Natural killer cell (primary cell): ENCODE results near the gene IL17B. TPM values are rescaled to one million over a fixed set of nuclear protein-coding genes. Genes with fewer than 3 reads are reported as not detected.

Source experiments
- ATAC-seq, 3 donors: fragments of 150-1000 bp in 2 of 3; fragments of 200-7000 bp in 1 of 3; cut with Tn5 transposase; 1 replicate in 1 of 3; 2 replicates in 2 of 3; pipeline ENCODE4 v1.10.0; 2021; ENCODE audit warnings: mild to moderate bottlenecking in 2 of 3, moderate library complexity in 2 of 3
- DNase-seq, 2 donors: peaks; one replicate each; pipeline versions ENCODE4 v3.0.0 to v3.0.0-alpha.2; 2013 to 2021; ENCODE audit warnings: mixed read lengths in 1 of 2
- H3K27ac ChIP-seq: one replicate; pipeline ENCODE4 v1.5.1; 2013; ENCODE audit warnings: mild to moderate bottlenecking, low read length
- H3K27me3 ChIP-seq: one replicate; pipeline ENCODE4 v1.6.1; 2013; ENCODE audit warnings: low read length; ENCODE audit not compliant: control insufficient read depth, insufficient read depth
- H3K36me3 ChIP-seq: one replicate; pipeline ENCODE4 v1.6.1; 2013; ENCODE audit warnings: low read length; ENCODE audit not compliant: control insufficient read depth, insufficient read depth
- H3K4me1 ChIP-seq: one replicate; pipeline ENCODE4 v1.6.1; 2013; ENCODE audit warnings: low read length; ENCODE audit not compliant: control insufficient read depth, insufficient read depth
- H3K4me3 ChIP-seq: one replicate; pipeline ENCODE4 v1.5.1; 2013; ENCODE audit warnings: low read length
- H3K9me3 ChIP-seq: one replicate; pipeline ENCODE4 v1.6.1; 2013; ENCODE audit warnings: low read length; ENCODE audit not compliant: control insufficient read depth, insufficient read depth
- H3K27ac Mint-ChIP-seq, 2 donors: one replicate each; pipeline ENCODE4 v1.8.0; 2022; ENCODE audit warnings: mild to moderate bottlenecking in 2 of 2, mixed read lengths in 2 of 2, moderate library complexity in 1 of 2
- H3K27me3 Mint-ChIP-seq, 2 donors: one replicate each; pipeline ENCODE4 v1.8.0; 2022; ENCODE audit warnings: low read depth in 2 of 2, mixed read lengths in 2 of 2
- H3K36me3 Mint-ChIP-seq: one replicate; pipeline ENCODE4 v1.8.0; 2022; ENCODE audit warnings: mixed read lengths
- H3K4me1 Mint-ChIP-seq, 2 donors: one replicate each; pipeline ENCODE4 v1.8.0; 2022; ENCODE audit warnings: mixed read lengths in 2 of 2
- H3K4me3 Mint-ChIP-seq: one replicate; pipeline ENCODE4 v1.8.0; 2022; ENCODE audit warnings: mild to moderate bottlenecking, moderate library complexity, mixed read lengths
- H3K9me3 Mint-ChIP-seq, 2 donors: one replicate each; pipeline ENCODE4 v1.8.0; 2022; ENCODE audit warnings: mixed read lengths in 2 of 2
- CTCF ChIP-seq: fragments of 200-600 bp; IDR thresholded peaks from one replicate; pipeline ENCODE4 v1.8.0; 2022; ENCODE audit warnings: antibody characterized with exemption
- WGBS: methylation state at CpG from one replicate; pipeline ENCODE4 v1.1.7; 2013; ENCODE audit warnings: missing lambda C conversion rate; ENCODE audit not compliant: insufficient coverage; 5-methylcytosine and 5-hydroxymethylcytosine counted together
- intact Hi-C: fragments of 100-400 bp; cut with micrococcal nuclease; formaldehyde crosslinking; loops from one replicate; pipeline ENCODE4 v1.14.2; 2022
- total RNA-seq, 4 donors: library from RNA; stranded (reverse); fragments of 120-200 nt in 1 of 4; gene quantifications; one replicate each; pipeline versions ENCODE4 v1.2.3 to v1.2.4, GENCODE V29; 2013 to 2022

The IL17B gene
- total RNA-seq, 3 donors from 2014 or later (not counting 1 experiment from before 2014, with no cell fraction given), result not detected

- intact Hi-C loops, result no loop called here
- Mint-ChIP-seq H3K36me3 (no peaks in the 10 kb centered on the region), H3K4me3 (no peak overlapping the region), H3K27ac (no peak overlapping the region), H3K9me3 (no peaks in the 10 kb centered on the region), H3K4me1 (no peaks in the 10 kb centered on the region), H3K27me3 (no peaks in the 10 kb centered on the region)
- WGBS, result 87% methylated on average over 9 of the region's 9 CpGs
- Histone ChIP-seq H3K9me3 (no peaks in the 10 kb centered on the region), H3K36me3 (no peaks in the 10 kb centered on the region), H3K27ac (no peak overlapping the region), H3K27me3 (no peaks in the 10 kb centered on the region), H3K4me3 (no peak overlapping the region), H3K4me1 (peaks cover 3% of the 10 kb centered on the region)
- DNase-seq (no peak), ATAC-seq (no peak)
- no peak for TF ChIP-seq CTCF
These were observed 38.7 kb upstream of the IL17B start for GRCh38 chr5:149417711-149418368.

DNA sequence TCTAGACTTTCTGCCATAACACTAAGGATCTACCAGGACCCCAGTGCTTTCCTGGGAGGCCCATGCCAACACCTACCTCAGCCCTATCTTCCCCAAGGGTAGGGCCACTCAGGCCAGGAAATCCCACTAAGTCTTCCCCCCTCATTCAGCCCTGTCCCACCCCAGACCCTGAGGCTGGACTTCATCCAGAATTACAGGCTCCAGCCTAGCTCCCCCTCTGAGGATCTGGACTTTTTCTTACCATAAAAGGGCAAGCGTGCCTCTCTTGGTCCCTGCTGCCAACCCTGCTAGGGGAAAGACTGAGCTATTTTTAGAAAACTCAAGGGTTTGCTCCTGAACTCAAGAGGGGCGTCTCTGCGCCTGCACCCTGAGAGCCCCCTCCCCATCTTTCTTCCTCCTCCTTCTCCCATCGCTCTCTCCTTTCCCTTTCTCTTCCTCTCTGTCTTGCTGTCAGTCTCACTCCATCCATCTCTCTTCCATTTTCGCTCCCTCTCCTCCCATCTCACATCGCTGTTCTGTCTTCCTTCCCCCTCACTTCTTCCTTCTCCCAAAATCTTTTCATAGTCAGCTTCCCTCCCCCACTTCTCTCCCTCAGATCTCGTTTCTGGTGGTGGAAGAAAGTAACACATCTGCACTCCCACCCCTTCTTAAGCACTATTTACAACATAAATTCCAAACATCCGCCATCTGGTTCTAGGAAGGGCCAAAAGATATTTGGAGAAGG lies 38.1 kb upstream of the IL17B start:
- DNase-seq, result no peak
- intact Hi-C loops, result no loop called here
- Mint-ChIP-seq H3K4me1 (no peaks in the 10 kb centered on the region), H3K27me3 (no peaks in the 10 kb centered on the region), H3K4me3 (no peak overlapping the region), H3K27ac (no peak overlapping the region), H3K9me3 (no peaks in the 10 kb centered on the region), H3K36me3 (no peaks in the 10 kb centered on the region)
- no peaks in the 10 kb centered on the region for H3K9me3 ChIP-seq
- no peak overlapping the region for H3K4me3 ChIP-seq
- WGBS, result 76% methylated on average over 6 of the region's 8 CpGs
- no peak overlapping the region for H3K27ac ChIP-seq
- no peak for TF ChIP-seq CTCF
- no peak for ATAC-seq
- no peaks in the 10 kb centered on the region for H3K27me3 ChIP-seq
- no peaks in the 10 kb centered on the region for H3K36me3 ChIP-seq
- no peaks in the 10 kb centered on the region for H3K4me1 ChIP-seq

DNA sequence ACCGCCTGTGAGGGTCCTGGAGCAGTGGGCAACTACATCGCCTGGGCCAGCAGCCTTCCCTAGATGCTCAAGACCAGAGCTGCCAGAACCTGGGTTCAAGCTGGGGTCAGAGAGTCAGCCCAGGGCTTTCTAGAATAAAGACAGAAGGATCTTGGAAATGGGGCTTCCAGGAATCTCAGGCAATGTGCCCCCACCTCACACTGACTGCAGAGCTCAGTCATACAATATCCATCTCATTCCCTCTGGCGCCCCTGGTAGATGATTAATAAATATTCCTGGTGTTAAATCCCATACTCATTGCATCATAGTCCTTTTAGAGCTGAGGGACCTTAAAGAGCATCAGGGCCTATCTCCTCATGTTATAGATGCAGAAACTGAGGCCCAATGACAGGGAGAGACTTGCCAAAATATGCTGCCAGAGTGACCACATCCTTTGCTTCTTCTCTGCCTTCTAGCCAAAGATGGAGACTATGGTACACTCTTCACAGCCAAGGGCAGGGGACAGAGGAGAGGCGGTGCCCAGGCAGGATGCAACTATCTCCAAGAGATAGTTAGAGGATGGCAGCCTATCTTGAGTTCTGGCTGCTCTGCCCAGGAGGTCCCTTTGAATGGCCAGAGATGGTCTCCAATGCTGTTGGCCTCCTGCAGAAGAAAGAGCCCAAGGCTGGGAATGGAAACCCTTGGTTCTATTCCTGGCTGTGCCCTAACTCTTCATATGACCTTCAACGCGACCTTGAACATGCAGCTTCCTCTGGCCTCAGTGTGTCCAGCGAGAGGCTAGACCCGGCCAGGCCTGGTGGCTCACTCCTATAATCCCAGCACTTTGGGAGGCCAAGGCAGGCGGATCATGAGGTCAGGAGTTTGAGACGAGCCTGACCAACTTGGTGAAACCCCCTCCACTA lies 36.2 kb upstream of the IL17B start:
- ATAC-seq (no peak), DNase-seq (no peak)
- no peak for TF ChIP-seq CTCF
- Histone ChIP-seq H3K27ac (no peak overlapping the region), H3K27me3 (no peaks in the 10 kb centered on the region), H3K4me3 (no peak overlapping the region), H3K9me3 (no peaks in the 10 kb centered on the region), H3K36me3 (no peaks in the 10 kb centered on the region), H3K4me1 (no peaks in the 10 kb centered on the region)
- WGBS, result 82% methylated on average over 10 of the region's 10 CpGs
- Mint-ChIP-seq H3K27ac (no peak overlapping the region), H3K4me3 (no peak overlapping the region), H3K27me3 (no peaks in the 10 kb centered on the region), H3K9me3 (no peaks in the 10 kb centered on the region), H3K36me3 (no peaks in the 10 kb centered on the region), H3K4me1 (no peaks in the 10 kb centered on the region)
- intact Hi-C loops, result no loop called here
